Measurements from ENCODE around the gene SH3RF3. TPM values are rescaled to one million over a fixed set of nuclear protein-coding genes. Genes with fewer than 3 reads are reported as not detected.
A peak's percentile ranks its signal among the peaks of the same experiment; 100 is the strongest.

SH3RF3 gene
- total RNA-seq, 4 donors from 2014 or later = 2.2 to 6.1 (median 4.2) TPM

DNA sequence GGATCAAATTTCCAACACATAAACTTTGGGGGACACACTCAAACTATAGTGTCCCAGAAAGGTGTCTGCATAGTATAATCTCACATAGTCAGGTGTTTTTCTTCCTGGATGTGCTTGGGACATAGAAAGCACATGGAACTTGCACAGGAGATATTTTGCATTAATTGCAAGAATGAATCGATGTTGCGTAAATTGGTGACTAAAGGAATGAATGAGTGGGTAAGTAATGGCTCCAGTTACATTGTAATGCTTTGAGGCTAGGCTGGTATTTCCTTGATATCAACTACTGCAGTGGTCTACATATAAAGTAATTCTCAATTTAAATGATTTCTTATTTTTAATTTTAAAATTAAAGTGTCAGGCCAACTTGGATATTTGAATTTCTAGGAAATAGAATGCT lies 53.4 kb downstream of the SH3RF3 start:
- no peak for DNase-seq (ENCODE audit: low spot score in 2 of 2)
- H3K4me3 ChIP-seq = no peak overlapping the region
- no peaks in the 10 kb centered on the region for H3K9me3 ChIP-seq
- H3K36me3 ChIP-seq = no peaks in the 10 kb centered on the region
- TF ChIP-seq, protein P1, sequence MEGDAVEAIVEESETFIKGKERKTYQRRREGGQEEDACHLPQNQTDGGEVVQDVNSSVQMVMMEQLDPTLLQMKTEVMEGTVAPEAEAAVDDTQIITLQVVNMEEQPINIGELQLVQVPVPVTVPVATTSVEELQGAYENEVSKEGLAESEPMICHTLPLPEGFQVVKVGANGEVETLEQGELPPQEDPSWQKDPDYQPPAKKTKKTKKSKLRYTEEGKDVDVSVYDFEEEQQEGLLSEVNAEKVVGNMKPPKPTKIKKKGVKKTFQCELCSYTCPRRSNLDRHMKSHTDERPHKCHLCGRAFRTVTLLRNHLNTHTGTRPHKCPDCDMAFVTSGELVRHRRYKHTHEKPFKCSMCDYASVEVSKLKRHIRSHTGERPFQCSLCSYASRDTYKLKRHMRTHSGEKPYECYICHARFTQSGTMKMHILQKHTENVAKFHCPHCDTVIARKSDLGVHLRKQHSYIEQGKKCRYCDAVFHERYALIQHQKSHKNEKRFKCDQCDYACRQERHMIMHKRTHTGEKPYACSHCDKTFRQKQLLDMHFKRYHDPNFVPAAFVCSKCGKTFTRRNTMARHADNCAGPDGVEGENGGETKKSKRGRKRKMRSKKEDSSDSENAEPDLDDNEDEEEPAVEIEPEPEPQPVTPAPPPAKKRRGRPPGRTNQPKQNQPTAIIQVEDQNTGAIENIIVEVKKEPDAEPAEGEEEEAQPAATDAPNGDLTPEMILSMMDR (IDR thresholded peaks at IDR 0.05) = no peak
- TF ChIP-seq POLR2AphosphoS5 (IDR thresholded peaks at IDR 0.05) = no peak
- TF ChIP-seq EP300 (IDR thresholded peaks at IDR 0.05) = no peak
- TF ChIP-seq POLR2A (IDR thresholded peaks at IDR 0.05) = no peak
- no peak overlapping the region for H3K27ac ChIP-seq
- WGBS = 74% methylated on average over 2 of the region's 2 CpGs
- H3K27me3 ChIP-seq = no peaks in the 10 kb centered on the region
- peaks cover 16% of the 10 kb centered on the region for H3K4me1 ChIP-seq

DNA sequence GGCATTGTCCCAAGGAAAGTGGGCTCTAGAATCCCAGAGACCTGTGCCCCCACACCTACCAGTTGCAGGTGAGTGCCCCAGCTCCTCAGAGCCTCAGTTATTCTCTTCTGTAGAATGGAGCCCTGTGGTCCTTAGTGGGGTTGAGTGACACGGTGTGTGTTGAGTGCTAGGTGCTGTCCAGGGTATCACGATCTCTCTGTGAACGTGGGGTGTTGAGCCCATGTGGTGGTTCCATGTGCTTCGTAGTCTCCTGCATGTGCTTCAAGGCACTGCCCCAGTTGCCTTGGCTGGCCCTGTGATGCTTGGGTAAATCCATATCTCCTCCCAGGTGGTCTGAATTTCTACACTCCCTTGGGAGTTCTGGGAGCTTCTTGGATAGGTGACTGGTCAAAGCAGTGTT lies 54.9 kb downstream of the SH3RF3 start:
- H3K4me1 ChIP-seq = peaks cover 16% of the 10 kb centered on the region
- TF ChIP-seq POLR2AphosphoS5 (IDR thresholded peaks at IDR 0.05) (no peak), POLR2A (IDR thresholded peaks at IDR 0.05) (no peak), EP300 (IDR thresholded peaks at IDR 0.05) (no peak)
- TF ChIP-seq, protein P1 (IDR thresholded peaks at IDR 0.05) = no peak
- DNase-seq (ENCODE audit: low spot score in 2 of 2) = no peak
- H3K9me3 ChIP-seq = no peaks in the 10 kb centered on the region
- H3K36me3 ChIP-seq = no peaks in the 10 kb centered on the region
- 97% methylated on average over 4 of the region's 4 CpGs for WGBS
- H3K27me3 ChIP-seq = no peaks in the 10 kb centered on the region
- no peak overlapping the region for H3K4me3 ChIP-seq
- H3K27ac ChIP-seq = no peak overlapping the region

DNA sequence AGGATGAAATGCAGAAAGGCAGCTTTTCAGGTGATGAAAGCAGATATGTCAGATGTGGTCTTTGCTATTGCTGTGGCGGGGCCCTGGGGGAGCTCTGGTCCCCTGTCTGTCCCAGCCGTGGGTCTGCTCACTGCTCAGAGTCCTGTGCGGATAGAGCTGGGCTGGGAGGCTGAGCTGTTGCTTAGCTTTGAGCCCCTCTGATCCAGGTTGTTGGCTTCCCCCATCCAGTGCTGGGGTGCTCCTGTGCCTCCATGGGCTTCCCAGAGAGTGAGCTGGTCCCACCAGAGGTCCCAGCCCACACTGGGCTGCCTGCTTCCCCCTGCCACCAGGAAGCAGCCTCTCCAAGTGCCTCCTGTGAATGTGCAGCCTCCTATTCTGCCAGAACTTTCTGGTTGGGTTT lies 55.4 kb downstream of the SH3RF3 start:
- no peaks in the 10 kb centered on the region for H3K27me3 ChIP-seq
- no peak overlapping the region for H3K27ac ChIP-seq

DNA sequence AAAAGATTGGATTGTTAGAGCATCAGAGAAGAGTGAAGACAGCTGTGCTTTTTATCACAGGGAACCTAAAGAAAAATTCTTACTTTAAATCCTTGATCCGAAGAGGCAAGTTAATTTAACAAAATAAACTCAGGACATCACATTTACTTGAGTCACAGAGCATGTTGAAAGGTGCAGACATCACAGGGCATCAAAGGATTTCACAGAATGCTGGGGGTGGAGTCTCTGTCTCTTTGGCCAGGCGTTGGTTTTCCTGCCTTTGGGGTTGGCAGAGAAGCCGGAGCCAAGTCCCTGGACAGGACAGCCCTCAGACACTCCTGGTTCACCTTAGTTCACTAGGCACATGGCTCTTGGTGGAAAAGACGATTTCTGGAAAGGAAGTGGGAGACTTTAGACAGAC lies 56.3 kb downstream of the SH3RF3 start:
- TF ChIP-seq POLR2AphosphoS5 (IDR thresholded peaks at IDR 0.05) = no peak
- TF ChIP-seq, protein P1 (IDR thresholded peaks at IDR 0.05) = no peak
- no peak for TF ChIP-seq EP300 (IDR thresholded peaks at IDR 0.05)
- TF ChIP-seq POLR2A (IDR thresholded peaks at IDR 0.05) = no peak
- Histone ChIP-seq H3K4me1 (peaks cover 16% of the 10 kb centered on the region), H3K36me3 (no peaks in the 10 kb centered on the region), H3K4me3 (no peak overlapping the region), H3K9me3 (no peaks in the 10 kb centered on the region), H3K27ac (peak overlapping the region; percentile 53), H3K27me3 (no peaks in the 10 kb centered on the region)
- DNase-seq (ENCODE audit: low spot score in 2 of 2) = no peak
- WGBS = 34% methylated on average over 4 of the region's 4 CpGs

More for the DNA sequence above, 55.4 kb downstream of the SH3RF3 start:
- no peak overlapping the region for H3K4me3 ChIP-seq
- no peak for DNase-seq (ENCODE audit: low spot score in 2 of 2)
- WGBS = 100% methylated on average over 1 of the region's 3 CpGs
- no peaks in the 10 kb centered on the region for H3K36me3 ChIP-seq
- no peak for TF ChIP-seq POLR2AphosphoS5 (IDR thresholded peaks at IDR 0.05)
- peaks cover 16% of the 10 kb centered on the region for H3K4me1 ChIP-seq
- H3K9me3 ChIP-seq = no peaks in the 10 kb centered on the region

DNA sequence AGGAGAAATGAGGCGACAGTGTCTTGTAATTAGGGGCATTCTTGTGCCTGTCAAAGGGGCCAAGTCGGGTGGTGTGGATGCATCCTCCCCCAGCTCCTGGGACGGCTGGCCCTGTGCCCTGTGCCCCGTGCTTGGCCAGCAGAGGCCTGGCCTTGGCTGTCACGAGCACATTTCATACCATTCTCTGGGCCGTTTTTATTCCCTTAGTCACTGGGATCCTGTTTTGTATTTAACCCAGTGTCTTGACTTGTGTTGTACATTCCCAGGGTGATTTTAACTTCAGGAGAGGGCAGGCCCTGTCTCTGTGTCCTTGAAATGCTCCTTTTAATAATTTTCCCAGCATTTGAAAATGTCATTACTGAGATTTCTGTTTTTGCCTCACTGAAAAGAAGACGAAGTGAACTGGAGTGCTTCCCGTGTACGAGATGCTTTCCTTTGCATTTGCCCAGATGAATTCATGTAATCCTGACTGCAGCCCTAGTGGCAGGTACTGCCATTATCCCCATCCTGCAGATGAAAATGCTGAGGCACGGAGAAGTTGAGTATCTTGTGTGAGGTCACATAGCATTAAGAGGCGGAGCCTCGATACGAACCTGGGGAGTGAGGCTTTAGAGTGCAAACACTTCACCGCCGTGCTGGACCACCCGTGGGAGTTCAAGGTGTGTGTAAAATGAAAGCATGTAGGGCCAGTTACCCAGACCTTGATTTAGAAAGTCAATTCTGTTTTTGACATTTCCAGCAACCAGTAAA lies 57.0 kb downstream of the SH3RF3 start:
- DNase-seq (ENCODE audit: low spot score in 2 of 2) = no peak
- H3K4me3 ChIP-seq = no peak overlapping the region
- H3K36me3 ChIP-seq = no peaks in the 10 kb centered on the region
- H3K27ac ChIP-seq = peak overlapping the region; percentile 53
- TF ChIP-seq POLR2A (IDR thresholded peaks at IDR 0.05) = no peak
- TF ChIP-seq, protein P1 (IDR thresholded peaks at IDR 0.05) = no peak
- TF ChIP-seq POLR2AphosphoS5 (IDR thresholded peaks at IDR 0.05) = no peak
- no peak for TF ChIP-seq EP300 (IDR thresholded peaks at IDR 0.05)
- H3K27me3 ChIP-seq = no peaks in the 10 kb centered on the region
- H3K4me1 ChIP-seq = peaks cover 16% of the 10 kb centered on the region
- WGBS = 69% methylated on average over 16 of the region's 16 CpGs
- H3K9me3 ChIP-seq = no peaks in the 10 kb centered on the region
